ENCODE results near the gene RND1.

RND1 gene

DNA sequence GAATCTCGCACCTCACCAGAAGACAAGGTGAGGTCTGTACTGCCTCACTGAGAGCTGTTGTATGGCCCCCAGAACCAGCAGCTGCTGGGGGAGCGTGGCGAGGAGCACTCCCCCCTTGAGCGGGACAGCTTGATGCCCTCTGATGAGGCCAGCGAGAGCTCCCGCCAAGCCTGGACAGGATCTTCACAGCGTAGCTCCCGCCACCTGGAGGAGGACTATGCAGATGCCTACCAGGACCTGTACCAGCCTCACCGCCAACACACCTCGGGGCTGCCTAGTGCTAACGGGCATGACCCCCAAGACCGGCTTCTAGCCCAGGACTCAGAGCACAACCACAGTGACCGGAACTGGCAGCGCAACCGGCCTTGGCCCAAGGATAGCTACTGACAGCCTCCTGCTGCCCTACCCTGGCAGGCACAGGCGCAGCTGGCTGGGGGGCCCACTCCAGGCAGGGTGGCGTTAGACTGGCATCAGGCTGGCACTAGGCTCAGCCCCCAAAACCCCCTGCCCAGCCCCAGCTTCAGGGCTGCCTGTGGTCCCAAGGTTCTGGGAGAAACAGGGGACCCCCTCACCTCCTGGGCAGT is 38.1 kb downstream of the RND1 start:
- no peak for DNase-seq (ENCODE audit: low read depth in 2 of 2)

DNA sequence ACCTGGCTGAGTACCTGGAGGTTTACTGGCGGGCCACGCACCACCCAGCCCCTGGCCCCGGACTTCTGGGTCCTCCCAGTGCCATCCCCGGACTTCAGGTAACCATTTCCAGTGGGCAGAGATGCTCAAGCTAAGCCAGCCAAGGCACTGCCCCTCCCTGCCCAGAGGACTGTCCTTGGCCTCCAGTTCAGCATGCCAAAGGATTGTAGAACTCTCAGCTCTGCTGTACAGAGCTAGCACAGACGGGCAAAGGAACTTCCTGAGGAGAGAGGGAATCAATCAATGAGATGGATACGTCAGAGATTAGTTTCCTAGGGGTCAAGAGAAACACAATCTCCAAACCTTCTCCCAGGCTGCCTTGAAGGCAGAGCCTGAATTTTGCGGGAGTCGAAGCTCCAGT is 38.6 kb downstream of the RND1 start:
- no peak for DNase-seq (ENCODE audit: low read depth in 2 of 2)

DNA sequence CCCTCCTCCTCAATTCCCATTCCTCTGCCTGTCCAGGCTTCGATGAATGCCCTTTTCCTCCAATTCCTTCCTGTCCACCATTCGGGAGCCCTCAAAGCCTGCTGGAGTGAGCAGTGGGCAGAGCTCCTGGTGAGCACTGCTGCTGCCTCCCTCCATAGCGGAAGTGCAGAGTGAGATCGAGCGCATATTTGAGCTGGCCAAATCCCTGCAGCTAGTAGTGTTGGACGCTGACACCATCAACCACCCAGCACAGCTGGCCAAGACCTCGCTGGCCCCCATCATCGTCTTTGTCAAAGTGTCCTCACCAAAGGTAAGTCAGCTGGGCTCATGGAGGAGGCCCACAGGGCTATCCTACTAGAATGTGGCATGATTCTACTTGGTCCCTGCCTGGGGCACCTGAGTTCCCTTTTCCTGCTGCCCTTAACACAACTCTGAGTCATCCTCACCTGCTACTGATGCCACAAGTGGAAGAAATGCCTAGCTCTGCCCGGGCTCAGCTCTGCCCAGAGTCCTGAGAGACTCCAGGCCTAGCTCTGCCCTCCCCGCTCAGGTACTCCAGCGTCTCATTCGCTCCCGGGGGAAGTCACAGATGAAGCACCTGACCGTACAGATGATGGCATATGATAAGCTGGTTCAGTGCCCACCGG is 39.3 kb downstream of the RND1 start:
- no peak for DNase-seq (ENCODE audit: low read depth in 2 of 2)

DNA sequence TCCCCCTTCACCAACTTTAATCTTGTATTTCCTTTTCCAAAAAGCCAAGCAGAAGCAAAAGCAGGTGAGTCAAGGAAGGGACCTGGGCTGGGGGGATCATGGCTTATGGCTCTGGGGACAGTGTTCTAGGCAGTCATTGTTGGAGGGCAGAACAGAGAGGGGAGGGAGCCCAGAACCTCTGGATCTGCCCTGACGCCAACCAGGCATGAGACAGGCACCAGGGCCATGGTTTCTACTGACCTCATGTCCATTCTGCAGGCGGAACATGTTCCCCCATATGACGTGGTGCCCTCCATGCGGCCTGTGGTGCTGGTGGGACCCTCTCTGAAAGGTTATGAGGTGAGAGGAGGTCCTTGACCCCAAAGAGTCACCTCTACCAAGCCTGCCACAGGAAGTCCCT is 40.8 kb downstream of the RND1 start:
- DNase-seq (ENCODE audit: low read depth in 2 of 2) = no peak

DNA sequence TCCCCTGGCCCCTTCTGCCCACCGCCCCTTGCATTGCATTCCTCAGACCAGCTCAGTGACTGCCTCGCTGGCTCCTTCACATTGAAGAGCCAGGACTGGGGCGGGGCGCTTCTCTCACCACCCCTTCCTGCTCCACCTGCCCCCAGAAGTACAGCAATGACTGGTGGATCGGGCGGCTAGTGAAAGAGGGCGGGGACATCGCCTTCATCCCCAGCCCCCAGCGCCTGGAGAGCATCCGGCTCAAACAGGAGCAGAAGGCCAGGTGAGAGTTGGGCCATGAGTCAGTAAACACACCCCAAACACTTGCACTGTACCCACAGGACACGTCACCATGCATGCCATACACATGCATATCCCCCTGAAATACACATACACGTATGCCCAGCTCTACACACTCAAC is 41.6 kb downstream of the RND1 start:
- DNase-seq (ENCODE audit: low read depth in 2 of 2) = no peak

DNA sequence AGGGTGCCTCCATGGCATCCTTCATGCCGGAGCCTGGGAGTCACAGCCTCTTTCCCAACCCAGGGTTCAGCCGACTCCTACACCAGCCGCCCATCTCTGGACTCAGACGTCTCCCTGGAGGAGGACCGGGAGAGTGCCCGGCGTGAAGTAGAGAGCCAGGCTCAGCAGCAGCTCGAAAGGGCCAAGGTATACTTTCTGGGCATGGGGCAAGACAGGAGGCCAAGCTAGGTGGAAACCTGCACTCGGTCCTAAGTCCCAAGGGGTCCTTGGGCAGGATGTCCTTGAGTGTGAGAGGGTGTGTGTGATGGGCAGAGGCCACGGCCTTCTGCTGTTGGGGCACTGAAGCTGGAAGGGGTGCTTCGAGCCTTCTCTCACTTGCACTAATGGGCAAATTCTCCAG is 42.4 kb downstream of the RND1 start:
- DNase-seq (ENCODE audit: low read depth in 2 of 2) = no peak

DNA sequence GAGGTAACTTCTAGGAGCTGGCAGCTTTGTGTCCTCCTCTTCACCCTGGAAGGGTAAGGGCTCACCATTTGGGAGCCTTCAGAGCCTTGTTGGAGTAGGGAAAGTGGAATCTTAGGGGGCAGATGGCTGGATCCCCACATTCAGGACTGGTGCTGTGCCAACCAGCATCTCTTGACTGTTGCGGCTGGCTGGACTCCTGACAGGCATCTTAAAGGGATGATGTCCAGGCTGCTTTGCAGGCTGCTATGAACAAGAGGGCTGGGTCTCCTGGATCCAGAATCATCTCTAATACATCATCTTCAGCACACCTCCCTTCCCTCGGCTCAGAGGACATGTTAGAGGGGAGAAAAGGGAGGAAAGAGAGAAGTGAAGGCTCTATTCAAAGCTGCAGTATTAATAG is 43.0 kb downstream of the RND1 start:
- no peak for DNase-seq (ENCODE audit: low read depth in 2 of 2)

DNA sequence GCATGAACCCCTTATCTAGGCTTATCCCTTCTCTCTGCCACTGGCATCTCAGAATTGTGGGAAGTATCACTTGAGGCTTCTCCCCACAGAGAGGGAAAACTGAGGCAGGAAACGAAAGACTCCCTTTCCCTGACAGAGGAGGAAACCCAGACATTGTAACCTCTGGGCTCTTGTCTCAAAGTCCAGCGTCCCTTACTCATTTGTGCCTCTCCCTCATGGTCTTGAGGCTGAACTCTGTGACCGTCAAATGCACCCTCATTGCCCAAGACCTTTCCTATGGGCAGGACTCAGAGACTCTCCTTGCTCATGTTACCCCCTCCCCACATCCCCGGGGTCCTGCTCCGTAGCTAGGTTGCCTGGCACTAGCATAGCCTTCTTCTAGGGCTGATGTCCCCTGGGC is 43.5 kb downstream of the RND1 start:
- DNase-seq (ENCODE audit: low read depth in 2 of 2) = no peak

DNA sequence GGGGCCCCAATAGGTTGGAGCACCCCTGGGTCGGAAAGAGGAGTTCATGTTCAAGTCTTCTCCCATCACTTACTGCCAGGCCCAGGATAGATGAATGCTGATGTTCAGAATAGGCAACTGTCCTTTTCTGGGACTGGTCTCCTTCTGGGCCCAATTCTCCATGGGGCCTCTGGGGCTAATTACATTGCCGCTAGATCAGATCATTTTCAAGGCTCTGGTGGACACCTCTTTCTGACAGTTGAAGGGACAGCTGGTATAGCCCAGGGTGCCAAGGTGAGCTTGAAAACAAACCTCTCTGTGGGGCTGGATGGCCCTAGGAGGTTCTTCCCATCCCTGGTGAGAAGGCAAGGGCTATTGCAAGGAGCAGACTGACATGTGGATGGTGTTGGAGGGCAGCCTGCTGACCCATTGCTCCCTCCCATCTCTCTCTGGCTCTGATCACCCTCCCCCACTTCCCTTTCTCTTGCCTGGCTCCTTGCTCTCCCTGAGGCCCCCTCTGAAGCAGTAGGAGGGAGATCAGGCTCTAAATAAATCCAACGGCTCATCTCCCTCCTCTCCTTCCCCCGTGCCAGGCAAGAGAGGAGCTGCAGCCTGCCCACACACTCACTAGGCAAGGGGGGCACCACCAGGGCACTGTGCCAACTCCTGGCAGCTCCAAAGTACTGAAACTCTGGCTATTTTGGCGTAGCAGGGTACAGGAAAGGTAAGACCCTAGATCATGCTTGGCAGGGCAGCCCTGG is 45.5 kb downstream of the RND1 start:
- no peak for DNase-seq (ENCODE audit: low read depth in 2 of 2)

DNA sequence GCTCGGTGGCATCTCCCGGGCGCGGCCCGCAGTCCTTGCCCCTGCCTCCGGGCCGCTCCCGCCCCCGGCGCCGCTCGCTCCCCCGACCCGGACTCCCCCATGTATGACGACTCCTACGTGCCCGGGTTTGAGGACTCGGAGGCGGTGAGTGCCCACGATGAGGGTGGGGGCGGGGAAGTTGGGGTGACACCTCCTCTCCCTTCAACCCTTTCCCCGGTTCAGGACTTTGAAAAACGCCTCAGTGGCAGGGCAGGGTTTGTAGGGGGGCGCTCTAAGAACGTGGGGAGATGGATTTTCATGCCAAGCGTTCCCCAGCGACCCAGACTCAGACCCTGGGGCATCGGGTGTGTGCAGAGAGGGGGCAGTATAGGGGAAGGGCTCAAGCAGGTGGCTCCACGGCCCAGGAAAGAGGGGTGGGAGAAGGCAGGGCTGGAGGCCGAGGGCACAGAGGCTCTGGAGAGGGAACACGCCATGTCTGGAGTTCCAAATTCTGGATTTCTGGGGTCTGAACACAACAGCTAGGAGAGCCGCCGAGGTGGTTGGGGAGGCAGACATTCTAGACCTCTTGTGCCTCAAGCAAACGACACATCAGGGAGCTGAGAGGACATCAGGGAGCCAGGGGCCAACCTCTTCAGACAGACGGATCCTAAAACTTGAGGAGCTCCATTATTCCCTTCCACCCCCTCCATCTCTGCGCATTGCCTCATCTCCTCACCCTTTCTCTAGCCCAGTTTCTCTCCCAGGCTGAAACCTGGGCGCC is 46.7 kb downstream of the RND1 start:
- DNase-seq (ENCODE audit: low read depth in 2 of 2) = no peak

DNA sequence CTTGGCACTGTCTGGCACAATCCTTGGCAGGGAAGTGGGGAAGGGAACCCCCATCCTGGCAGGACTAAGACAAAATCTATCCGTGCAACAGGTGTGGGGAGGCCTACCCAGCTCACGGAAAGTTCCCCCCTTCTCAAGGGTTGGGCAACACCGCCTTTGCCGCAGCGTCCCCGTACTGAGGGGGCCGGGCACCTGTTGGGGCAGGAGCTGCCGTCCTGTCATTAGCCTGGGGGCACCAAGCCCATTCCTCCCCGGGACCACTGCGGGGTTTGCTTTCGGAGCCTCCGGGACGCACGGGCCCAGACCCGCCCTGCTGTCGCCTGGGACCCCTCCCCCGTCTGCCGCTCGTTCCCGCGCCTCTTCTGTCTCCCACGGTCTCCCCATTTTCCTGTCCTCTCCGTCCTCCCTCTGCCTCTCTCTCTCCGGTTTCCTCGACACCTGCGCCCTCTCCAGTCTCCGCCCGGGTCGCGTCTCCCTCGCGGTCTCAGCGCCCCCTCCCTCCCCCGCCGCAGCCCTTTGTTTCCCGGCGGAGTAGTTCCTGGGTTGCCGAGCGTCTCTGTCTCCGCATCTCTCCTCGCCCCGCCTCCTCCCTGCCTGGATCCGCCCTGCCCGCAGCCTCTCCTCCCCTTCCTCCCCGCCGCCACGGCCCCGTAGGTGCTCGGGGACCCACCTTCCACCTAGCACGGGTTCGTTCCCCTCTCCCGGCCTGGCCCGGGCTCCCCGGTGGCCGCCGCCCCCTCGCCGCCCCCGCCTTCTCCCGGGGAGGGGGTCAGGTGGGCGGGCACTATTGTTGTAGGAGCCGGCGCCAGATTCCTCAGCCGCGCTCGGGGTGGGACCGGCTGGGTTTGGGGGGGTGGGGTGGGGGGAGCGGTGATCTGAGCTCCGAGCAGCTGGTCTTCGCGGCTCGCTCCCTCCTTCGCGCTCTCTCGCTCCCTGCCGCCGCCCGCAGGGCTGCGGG is 47.5 kb downstream of the RND1 start, which contains the start of gene CACNB3:
Gene CACNB3, plus strand, starts transcription at position 624 of the 958 bp plus-strand sequence. CDS start 434 bp downstream, outside the sequence.
- DNase-seq (ENCODE audit: low read depth in 2 of 2) = peak; percentile 42 to 64

DNA sequence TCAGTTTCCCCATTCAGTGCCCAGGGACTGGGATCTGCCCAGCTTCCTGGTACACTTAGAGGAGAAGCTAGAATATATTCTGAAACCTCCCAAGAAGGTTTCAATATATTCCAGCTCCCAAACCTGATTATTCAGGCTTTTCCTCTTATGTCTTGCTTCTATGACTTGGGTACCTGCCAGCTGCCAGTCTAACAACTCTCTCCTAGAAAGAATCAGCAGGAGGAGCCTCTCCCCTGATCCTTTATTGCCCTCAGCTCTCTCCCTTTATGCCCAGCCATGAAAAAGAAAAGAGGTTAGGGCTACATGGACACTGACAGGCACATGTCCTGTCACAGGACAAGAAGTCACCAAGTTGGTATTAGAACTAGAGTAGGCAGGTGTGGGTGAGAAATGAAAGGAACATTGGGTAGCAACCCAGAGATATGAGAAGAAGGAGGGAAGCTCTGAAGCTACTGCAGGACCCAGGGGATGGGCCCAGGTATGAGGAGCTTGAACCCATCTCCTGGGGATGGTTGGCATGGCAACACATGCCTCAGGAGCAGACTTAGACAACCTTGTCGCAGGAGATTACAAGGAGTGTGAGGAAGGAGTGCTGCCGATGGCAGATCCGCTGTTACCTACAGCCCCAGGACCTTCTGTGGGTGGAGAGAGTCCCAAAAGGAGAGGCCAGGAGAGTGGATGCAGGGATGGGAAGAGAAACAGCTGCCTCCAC is 49.4 kb downstream of the RND1 start:
- no peak for DNase-seq (ENCODE audit: low read depth in 2 of 2)

DNA sequence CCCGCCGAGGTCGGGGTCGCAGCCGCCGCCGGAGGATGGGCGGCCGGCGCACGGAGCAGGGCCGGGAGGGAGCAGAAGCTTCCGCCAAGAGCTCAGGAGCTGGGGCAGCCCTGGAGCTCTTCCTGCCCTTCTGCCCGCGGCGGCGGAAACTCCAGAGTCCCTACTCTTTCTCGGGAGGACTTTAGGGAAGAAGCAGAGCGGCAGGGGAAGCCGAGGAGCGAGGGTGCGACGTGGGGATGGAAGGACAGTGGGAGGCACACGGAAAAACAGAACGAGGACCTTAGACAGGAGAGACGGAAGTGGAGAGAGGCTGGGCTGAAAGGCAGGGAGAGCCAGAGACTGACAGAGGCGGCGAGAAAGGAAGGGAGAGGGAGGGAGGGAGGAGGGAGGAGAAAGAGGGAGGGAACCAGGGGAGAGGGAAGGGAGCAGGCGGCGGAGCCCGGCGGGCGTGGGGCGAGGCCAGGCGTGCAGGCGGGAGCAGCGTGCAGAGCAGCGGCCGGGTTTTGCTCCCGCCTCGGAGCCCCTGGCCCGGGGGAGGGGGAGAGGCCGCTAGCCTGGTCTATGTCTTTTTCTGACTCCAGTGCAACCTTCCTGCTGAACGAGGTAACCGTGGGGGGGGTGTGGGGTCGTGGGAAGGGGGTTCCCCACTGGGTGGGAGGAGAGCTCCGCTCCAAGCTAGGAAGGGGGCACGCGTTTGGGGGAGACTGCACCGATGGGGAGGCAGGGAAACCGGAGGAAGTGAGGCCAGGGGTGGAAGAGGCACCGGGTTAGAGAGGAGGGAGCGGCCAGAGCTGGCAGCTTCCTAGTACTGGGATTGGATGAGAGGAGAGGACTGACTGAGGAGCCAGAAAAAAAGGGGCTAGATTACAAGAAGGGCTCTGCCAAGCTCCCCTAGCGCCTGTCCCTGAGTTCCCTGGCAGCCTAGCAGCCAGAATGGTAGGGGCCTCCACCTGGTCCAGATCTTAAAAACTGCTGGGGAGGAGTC is 50.3 kb downstream of the RND1 start:
- DNase-seq (ENCODE audit: low read depth in 2 of 2) = no peak

DNA sequence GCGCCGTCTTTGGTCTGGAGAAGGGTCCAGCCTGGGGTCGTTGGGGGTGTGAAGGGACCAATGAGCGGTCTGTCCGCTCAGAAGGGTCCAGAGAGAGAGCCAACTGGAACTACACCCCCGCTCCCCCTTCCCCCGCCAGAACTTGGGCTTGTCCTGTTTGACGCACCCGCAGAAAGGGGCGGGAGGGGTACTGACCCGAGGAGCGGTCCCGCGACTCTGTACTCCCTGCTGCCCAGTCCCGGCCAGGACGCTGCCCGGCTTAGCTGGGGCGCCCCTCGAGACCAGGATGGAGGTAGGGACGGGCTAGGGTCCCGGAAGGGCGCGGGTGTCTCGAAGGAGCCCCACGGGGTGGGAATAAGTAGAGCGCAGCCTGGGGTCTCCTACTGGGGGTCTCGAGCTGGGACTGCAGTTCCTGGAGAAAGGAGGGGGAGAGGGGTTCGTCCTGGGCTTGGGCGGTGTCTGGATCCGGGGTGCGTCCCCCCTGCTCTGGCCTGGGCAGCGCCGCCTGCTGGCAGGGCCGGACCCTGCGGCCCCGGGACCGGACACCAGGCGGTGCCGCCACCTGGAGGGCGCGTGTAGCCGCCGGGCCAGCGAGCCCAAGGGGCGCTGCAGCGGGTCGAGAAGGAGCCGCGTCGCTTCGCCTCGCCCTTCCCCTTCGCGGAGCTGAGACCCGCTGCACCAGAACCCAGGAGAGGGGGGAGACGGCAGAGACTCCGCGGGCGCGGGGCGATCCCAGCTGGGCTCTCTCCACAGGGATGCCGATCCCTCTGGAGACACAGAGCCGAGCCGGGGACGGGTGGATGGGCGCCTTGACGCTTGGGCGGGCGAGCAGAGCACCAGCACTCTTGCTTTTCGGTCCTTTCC is 51.2 kb downstream of the RND1 start:
- peak; percentile 36 to 51 for DNase-seq (ENCODE audit: low read depth in 2 of 2)

DNA sequence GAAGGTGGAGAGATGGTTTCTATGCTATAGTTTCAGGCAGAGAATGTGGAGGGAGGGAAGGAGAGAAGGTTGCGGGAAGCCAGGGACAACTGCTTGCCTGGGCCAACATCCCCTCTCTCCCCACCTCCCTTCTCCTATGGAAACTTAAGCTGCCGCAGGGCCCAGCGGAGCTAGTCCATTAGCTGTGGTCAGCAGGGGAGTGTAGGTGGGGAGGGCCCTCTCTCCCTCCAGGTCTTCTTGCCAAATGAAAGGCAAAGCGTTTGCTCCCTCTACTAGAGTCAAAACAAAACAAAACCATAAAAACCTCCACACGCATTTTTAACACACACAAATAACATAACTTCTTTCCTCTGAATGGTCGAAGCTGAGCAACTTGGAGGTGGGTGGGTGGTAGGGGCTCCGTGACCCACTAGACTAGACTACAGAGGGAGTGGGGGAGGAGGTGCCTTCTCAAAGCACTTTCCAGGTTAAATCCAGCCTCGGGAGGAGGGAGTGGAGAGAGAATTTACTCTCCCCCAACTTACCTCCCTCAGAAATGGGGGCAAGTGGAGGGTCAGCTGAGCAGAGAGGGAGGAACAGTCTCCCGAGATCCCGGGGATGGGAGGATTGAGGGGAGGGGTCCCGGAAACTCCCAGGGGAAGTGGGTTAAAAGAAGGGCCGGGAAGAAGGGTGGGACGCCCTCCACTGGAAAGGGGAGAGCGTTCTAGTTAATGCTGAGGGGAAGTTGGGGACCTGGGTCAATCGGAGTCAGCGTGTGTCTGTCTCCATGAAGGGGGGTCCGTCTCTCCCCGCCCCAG is 52.0 kb downstream of the RND1 start:
- no peak for DNase-seq (ENCODE audit: low read depth in 2 of 2)

DNA sequence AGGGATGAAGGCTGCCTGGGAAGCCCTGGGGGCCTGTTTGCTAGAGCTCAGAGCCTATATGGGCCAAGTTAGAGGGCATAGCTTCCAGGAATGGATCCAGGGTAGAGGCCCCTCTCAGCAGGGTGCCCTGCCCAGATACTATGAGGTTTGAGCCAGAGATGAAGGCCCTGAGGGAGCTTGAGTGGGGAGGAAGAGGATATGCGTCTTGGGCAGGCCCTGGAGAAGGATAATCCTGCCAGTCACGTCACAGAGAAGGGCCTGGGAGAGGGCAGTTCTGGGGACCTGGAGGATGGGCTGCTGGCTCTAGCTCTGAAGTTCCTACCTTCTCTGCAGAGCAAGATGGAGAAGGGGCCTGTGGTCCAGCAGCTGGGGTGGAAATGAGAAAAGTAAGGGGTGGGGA is 53.3 kb downstream of the RND1 start:
- no peak for DNase-seq (ENCODE audit: low read depth in 2 of 2)

DNA sequence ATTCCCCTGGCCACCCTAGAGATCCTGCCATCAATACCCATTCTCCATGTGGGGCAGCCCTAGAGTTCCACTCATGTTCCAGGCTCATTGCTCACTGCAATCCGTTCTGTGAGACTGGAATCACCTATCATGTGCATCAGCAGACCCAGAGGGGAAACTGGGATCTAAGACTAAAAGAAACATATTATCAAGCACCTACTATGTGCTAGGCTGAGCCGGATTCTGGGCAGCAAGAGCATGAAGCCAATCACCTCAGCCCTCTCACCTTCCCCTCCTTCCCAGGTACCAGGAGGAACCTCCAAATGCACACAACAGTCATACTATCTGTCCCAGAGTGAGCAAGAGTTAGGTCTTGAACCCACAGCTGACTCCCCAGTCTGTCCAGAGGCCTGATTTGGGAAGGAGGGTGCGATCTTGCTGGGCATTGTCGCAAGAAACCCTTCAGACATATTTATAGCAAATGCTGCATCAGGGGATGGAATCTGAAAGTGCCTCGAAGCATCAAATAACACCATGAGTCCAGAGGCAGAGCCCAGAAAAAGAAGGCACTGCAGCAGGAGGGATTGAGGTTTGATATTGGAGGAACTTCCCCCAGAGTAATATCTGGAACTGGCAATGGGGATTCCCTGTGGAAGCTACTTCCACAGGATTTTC is 54.1 kb downstream of the RND1 start:
- no peak for DNase-seq (ENCODE audit: low read depth in 2 of 2)

All from stimulated activated CD8-positive, alpha-beta memory T cell treated with anti-CD3 and anti-CD28 coated beads, Interleukin-7, amount 100 ng/mL, for 1 hour (primary cell).